ENCODE measurements around the gene INPP5E.

DNA sequence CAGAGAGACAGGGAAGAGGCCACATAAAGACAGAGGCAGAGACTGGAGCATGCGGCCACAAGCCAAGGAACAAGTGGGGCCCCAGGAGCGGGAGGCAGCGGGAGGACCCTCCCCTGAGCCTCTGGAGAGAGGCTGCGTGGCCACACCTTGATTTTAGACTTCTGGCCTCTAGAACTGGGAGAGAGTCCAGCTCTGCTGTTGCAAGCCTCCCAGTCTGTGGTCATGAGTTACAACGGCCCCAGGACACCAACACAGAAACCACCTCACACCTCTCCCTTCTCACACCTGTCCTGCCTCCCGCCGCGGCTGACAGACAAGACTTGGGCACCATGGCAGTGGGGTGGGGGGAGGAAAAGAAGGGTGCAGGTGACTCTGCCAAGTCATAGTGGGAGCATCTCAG, 2.2 kb downstream of the INPP5E start:
- TF ChIP-seq POLR2A (IDR thresholded peaks at IDR 0.05; ENCODE audit: low read length): no peak
- no peak for TF ChIP-seq GATA1 (IDR thresholded peaks at IDR 0.05; ENCODE audit: low read depth, low read length)

Measured in erythroblast (primary cell).